HepG2 (cell line): ENCODE measurements around the gene RSKR. TPM values are rescaled to one million over a fixed set of nuclear protein-coding genes. Genes with fewer than 3 reads are reported as not detected.

Experiments
- ATAC-seq: fragments of 200-7000 bp; cut with Tn5 transposase; 3 replicates; pipeline ENCODE4 v1.9.1; 2020; ENCODE audit warnings: mild to moderate bottlenecking, moderate library complexity
- BruUV-seq: library from RNA; stranded (reverse); fragments of 400-500 nt; replicated peaks from 2 replicates; lab custom pipeline; 2021; lab: Mats Ljungman, UMichigan
- CTCF ChIA-PET: fragments of 300-600 bp; formaldehyde crosslinking; extraction: SDS; loops from one replicate; lab custom pipeline; 2021; ENCODE audit warnings: low total read pairs, inconsistent platforms, low intra/inter-chr PET ratio; lab: Yijun Ruan, JAX
- POLR2A ChIA-PET: fragments of 350-600 bp; sonication (Branson Sonifier 250); formaldehyde crosslinking; loops from one replicate; lab custom pipeline; 2020; ENCODE audit warnings: antibody characterized with exemption, inconsistent platforms; lab: Yijun Ruan, JAX
- DNase-seq: peaks from one replicate; pipeline ENCODE4 v3.0.0-alpha.2; 2015; ENCODE audit warnings: low spot score
- FAIRE-seq: peaks from 3 replicates; lab custom pipeline; 2011; peaks lifted over from hg19 to GRCh38; lab: Jason Lieb, UNC
- H2AFZ ChIP-seq: one replicate; pipeline ENCODE4 v1.6.1; 2011; ENCODE audit warnings: low read length, inconsistent platforms
- H3K27ac ChIP-seq: fragments of 300-600 bp; 3 replicates; pipeline ENCODE4 v1.8.0; 2011; ENCODE audit warnings: mixed run types, mild to moderate bottlenecking, mixed read lengths, low read length, inconsistent platforms; ENCODE audit not compliant: insufficient read depth; ENCODE audit errors: extremely low read length
- H3K27me3 ChIP-seq, 2 experiments: fragments of 200-600 bp in 1 of 2; 2 replicates in 1 of 2; 3 replicates in 1 of 2; pipeline versions ENCODE4 v1.6.0 to v1.8.0; 2011; ENCODE audit warnings: low read length in 2 of 2, mild to moderate bottlenecking in 2 of 2, moderate library complexity in 2 of 2, inconsistent platforms in 1 of 2; ENCODE audit not compliant: insufficient read depth in 2 of 2, control insufficient read depth in 1 of 2
- H3K36me3 ChIP-seq, 2 experiments: fragments of 200-600 bp in 1 of 2; replicated peaks in 1 of 2; 2 replicates in 1 of 2; 3 replicates in 1 of 2; pipeline versions ENCODE4 v1.5.1 to v1.8.0; 2011; ENCODE audit warnings: low read length in 2 of 2, inconsistent platforms in 1 of 2; ENCODE audit not compliant: insufficient read depth in 2 of 2, control insufficient read depth in 1 of 2
- H3K4me1 ChIP-seq: 2 replicates; pipeline ENCODE4 v1.5.1; 2012; ENCODE audit warnings: low read length, inconsistent platforms; ENCODE audit not compliant: insufficient read depth
- H3K4me2 ChIP-seq: 2 replicates; pipeline ENCODE4 v1.6.0; 2011; ENCODE audit warnings: low read depth, low read length, inconsistent platforms
- H3K4me3 ChIP-seq, 3 experiments: fragments of 200-600 bp in 1 of 3; sonication (generic), shearing (Covaris generic) in 1 of 3; replicated peaks in 1 of 3; 2 replicates each; pipeline ENCODE4 v1.5.1; 2011 to 2016; ENCODE audit warnings: low read length in 3 of 3, inconsistent platforms in 2 of 3, low read depth in 2 of 3, mild to moderate bottlenecking in 2 of 3, control low read depth in 1 of 3, mixed read lengths in 1 of 3; ENCODE audit not compliant: insufficient read depth in 1 of 3
- H3K79me2 ChIP-seq: one replicate; pipeline ENCODE4 v1.6.1; 2011; ENCODE audit warnings: low read length, inconsistent platforms; ENCODE audit not compliant: insufficient read depth
- H3K9ac ChIP-seq: 2 replicates; pipeline ENCODE4 v1.6.0; 2011; ENCODE audit warnings: mild to moderate bottlenecking, low read depth, low read length, inconsistent platforms; ENCODE audit not compliant: insufficient read depth
- H3K9me3 ChIP-seq: 2 replicates; pipeline ENCODE4 v1.5.1; 2012; ENCODE audit warnings: mild to moderate bottlenecking, low read length
- H4K20me1 ChIP-seq: 2 replicates; pipeline ENCODE4 v1.6.0; 2011; ENCODE audit warnings: inconsistent platforms, mild to moderate bottlenecking, low read length, moderate library complexity; ENCODE audit not compliant: insufficient read depth
- MXI1 ChIP-seq: IDR thresholded peaks from 3 replicates; pipeline ENCODE4 v1.6.1; 2012; ENCODE audit warnings: low read depth, low read length, inconsistent platforms, borderline replicate concordance
- NBN ChIP-seq: fragments of 450-650 bp; conservative IDR thresholded peaks from 2 replicates; pipeline ENCODE4 v1.6.1; 2017
- NFE2L1 ChIP-seq: sonication (generic); formaldehyde crosslinking; IDR thresholded peaks from 2 replicates; pipeline ENCODE4 v1.4.0; 2020; ENCODE audit warnings: missing genetic modification reagents, mild to moderate bottlenecking, borderline replicate concordance
- SP4 ChIP-seq: sonication (generic); formaldehyde crosslinking; IDR thresholded peaks from 2 replicates; pipeline ENCODE4 v1.8.1; 2023; ENCODE audit warnings: mild to moderate bottlenecking, missing genetic modification reagents
- WIZ ChIP-seq: sonication (generic); formaldehyde crosslinking; IDR thresholded peaks from 2 replicates; pipeline ENCODE4 v1.5.1; 2020; ENCODE audit warnings: mild to moderate bottlenecking, missing genetic modification reagents
- ZNF143 ChIP-seq: sonication (generic); formaldehyde crosslinking; IDR thresholded peaks from 2 replicates; pipeline ENCODE4 v1.4.0; 2020; ENCODE audit warnings: missing genetic modification reagents
- WGBS: methylation state at CpG from one replicate; pipeline ENCODE4 v1.1.6; 2017; ENCODE audit warnings: low lambda C conversion rate; 5-methylcytosine and 5-hydroxymethylcytosine counted together
- in situ Hi-C: cut with HindIII; loops from 2 replicates; pipeline ENCODE4 v1.10.0; 2017; ENCODE audit warnings: low pct_unique_long_range_greater_than_20kb; ENCODE audit not compliant: extremely low pct_ligation_motif_present
- intact Hi-C: fragments of 100-400 bp; cut with micrococcal nuclease; formaldehyde crosslinking; loops from one replicate; pipeline ENCODE4 v1.10.0; 2022; ENCODE audit not compliant: unreplicated experiment
- polyA plus RNA-seq, 8 experiments: library from polyadenylated mRNA; depleted of rRNA in 3 of 8; stranded (reverse) in 7 of 8; unstranded in 1 of 8; fragments of >200 nt; fragmentation: Illumina TruSeq in 4 of 8; extraction: Trizol in 4 of 8; gene quantifications; 2 replicates each; pipeline versions ENCODE4 v1.2.1 to v1.2.3, GENCODE V29; 2011 to 2016; ENCODE audit warnings: low read depth in 4 of 8, missing spikeins in 1 of 8, mixed read lengths in 1 of 8; ENCODE audit not compliant: insufficient read depth in 1 of 8
- total RNA-seq, 5 experiments: library from RNA; depleted of rRNA; stranded (reverse); fragments of >200 nt; fragmentation: Illumina TruSeq; extraction: Trizol; gene quantifications; 2 replicates each; pipeline ENCODE4 v1.2.3, GENCODE V29; 2016; ENCODE audit warnings: low read depth in 1 of 5
- TF ChIP-seq, protein P1 (sequence below): sonication (generic); formaldehyde crosslinking; IDR thresholded peaks from 2 replicates; pipeline ENCODE4 v1.4.0; 2020; ENCODE audit warnings: missing genetic modification reagents; ENCODE audit errors: not compliant biosample characterization
- TF ChIP-seq, protein P2 (sequence below): sonication (generic); formaldehyde crosslinking; IDR thresholded peaks from 2 replicates; pipeline ENCODE4 v1.4.0; 2020; ENCODE audit warnings: missing genetic modification reagents

Gene RSKR
- total and polyA plus RNA-seq, 2 of the 13 experiments (the other 11 are each of a cell fraction or from before 2014, with no cell fraction given): 5.0 to 10.4 TPM

GRCh38 chr17:28612531-28612930 is 1.5 kb downstream of the RSKR start:
- Histone ChIP-seq H3K9me3 (no peaks in the 10 kb centered on the region), H2AFZ (no peak overlapping the region), H3K27ac (no peak overlapping the region), H3K4me3 (no peak overlapping the region), H3K4me2 (no peak overlapping the region), H3K79me2 (no peaks in the 10 kb centered on the region), H3K4me1 (no peaks in the 10 kb centered on the region), H3K27me3 (no peaks in the 10 kb centered on the region), H3K9ac (no peak overlapping the region), H4K20me1 (no peaks in the 10 kb centered on the region), H3K36me3 (peaks cover 27 to 45% of the 10 kb centered on the region in 2 experiments; a peak in 4 of 5 replicates)
- no TSS peak for BruUV-seq
- CTCF ChIA-PET: no interaction called here
- ATAC-seq (no peak), FAIRE-seq (no peak), DNase-seq (no peak)
- POLR2A ChIA-PET: interaction anchor here (1.4 to 1.6 kb wide), 2 partner anchors 12 to 13 kb away, joined by 3 to 5 read pairs; no protein-coding TSS in a partner anchor
- WGBS: 89% methylated on average over 2 of the region's 2 CpGs
- intact Hi-C loops: loop anchor here (2.0 kb wide), 1 partner anchor 64 kb away; no protein-coding TSS in a partner anchor
- in situ Hi-C loops: loop anchor here (5.0 kb wide), 1 partner anchor 120 kb away; no protein-coding TSS in a partner anchor
- TF ChIP-seq WIZ: no peak
- TF ChIP-seq NBN: no peak
- no peak for TF ChIP-seq ZNF143
- no peak for TF ChIP-seq MXI1
- TF ChIP-seq SP4: no peak
- TF ChIP-seq, protein P1, sequence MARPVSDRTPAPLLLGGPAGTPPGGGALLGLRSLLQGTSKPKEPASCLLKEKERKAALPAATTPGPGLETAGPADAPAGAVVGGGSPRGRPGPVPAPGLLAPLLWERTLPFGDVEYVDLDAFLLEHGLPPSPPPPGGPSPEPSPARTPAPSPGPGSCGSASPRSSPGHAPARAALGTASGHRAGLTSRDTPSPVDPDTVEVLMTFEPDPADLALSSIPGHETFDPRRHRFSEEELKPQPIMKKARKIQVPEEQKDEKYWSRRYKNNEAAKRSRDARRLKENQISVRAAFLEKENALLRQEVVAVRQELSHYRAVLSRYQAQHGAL (CRISPR knock-in tag): no peak
- TF ChIP-seq, protein P2, sequence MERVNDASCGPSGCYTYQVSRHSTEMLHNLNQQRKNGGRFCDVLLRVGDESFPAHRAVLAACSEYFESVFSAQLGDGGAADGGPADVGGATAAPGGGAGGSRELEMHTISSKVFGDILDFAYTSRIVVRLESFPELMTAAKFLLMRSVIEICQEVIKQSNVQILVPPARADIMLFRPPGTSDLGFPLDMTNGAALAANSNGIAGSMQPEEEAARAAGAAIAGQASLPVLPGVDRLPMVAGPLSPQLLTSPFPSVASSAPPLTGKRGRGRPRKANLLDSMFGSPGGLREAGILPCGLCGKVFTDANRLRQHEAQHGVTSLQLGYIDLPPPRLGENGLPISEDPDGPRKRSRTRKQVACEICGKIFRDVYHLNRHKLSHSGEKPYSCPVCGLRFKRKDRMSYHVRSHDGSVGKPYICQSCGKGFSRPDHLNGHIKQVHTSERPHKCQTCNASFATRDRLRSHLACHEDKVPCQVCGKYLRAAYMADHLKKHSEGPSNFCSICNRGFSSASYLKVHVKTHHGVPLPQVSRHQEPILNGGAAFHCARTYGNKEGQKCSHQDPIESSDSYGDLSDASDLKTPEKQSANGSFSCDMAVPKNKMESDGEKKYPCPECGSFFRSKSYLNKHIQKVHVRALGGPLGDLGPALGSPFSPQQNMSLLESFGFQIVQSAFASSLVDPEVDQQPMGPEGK: no peak
- TF ChIP-seq NFE2L1 (CRISPR knock-in tag): no peak
